ENCODE data around the gene EXOC6B. TPM values are rescaled to one million over a fixed set of nuclear protein-coding genes. Genes with fewer than 3 reads are reported as not detected.

The EXOC6B gene
- total RNA-seq, 1 experiment from 2014 or later = 33.7 TPM

- TF ChIP-seq, protein P1, sequence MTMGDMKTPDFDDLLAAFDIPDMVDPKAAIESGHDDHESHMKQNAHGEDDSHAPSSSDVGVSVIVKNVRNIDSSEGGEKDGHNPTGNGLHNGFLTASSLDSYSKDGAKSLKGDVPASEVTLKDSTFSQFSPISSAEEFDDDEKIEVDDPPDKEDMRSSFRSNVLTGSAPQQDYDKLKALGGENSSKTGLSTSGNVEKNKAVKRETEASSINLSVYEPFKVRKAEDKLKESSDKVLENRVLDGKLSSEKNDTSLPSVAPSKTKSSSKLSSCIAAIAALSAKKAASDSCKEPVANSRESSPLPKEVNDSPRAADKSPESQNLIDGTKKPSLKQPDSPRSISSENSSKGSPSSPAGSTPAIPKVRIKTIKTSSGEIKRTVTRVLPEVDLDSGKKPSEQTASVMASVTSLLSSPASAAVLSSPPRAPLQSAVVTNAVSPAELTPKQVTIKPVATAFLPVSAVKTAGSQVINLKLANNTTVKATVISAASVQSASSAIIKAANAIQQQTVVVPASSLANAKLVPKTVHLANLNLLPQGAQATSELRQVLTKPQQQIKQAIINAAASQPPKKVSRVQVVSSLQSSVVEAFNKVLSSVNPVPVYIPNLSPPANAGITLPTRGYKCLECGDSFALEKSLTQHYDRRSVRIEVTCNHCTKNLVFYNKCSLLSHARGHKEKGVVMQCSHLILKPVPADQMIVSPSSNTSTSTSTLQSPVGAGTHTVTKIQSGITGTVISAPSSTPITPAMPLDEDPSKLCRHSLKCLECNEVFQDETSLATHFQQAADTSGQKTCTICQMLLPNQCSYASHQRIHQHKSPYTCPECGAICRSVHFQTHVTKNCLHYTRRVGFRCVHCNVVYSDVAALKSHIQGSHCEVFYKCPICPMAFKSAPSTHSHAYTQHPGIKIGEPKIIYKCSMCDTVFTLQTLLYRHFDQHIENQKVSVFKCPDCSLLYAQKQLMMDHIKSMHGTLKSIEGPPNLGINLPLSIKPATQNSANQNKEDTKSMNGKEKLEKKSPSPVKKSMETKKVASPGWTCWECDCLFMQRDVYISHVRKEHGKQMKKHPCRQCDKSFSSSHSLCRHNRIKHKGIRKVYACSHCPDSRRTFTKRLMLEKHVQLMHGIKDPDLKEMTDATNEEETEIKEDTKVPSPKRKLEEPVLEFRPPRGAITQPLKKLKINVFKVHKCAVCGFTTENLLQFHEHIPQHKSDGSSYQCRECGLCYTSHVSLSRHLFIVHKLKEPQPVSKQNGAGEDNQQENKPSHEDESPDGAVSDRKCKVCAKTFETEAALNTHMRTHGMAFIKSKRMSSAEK (CRISPR knock-in tag; IDR thresholded peaks at IDR 0.05; ENCODE audit: borderline replicate concordance) = no peak
- TF ChIP-seq ZNF423 (CRISPR knock-in tag; IDR thresholded peaks at IDR 0.05) (no peak), ZNF396 (CRISPR knock-in tag; IDR thresholded peaks at IDR 0.05; ENCODE audit: borderline replicate concordance) (no peak), NR2C2 (CRISPR knock-in tag; IDR thresholded peaks at IDR 0.05) (no peak), HMGA2 (CRISPR knock-in tag; IDR thresholded peaks at IDR 0.05) (no peak)
These were observed 385.9 kb downstream of the EXOC6B start (continued) for GRCh38 chr2:72439892-72440291.

DNA sequence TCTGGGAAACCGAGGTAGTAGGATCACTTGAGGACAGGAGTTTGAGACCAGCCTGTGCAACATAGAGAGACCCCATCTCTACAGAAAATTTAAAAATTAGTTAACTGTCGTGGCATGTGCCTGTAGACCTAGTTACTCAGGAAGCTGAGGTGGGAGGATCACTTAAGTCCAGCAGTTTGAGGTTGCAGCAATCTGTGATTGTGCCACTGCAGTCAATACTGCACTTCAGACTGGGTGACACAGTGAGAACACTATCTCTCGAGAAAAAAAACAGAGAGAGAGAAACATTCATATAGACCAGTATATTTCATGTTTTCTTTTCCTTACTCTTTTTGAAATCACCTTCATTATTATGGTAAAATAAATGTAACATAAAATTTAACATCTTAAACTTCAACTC lies 387.5 kb downstream of the EXOC6B start:
- no peak for ATAC-seq

More for the DNA sequence above, 387.5 kb downstream of the EXOC6B start:
- H3K4me3 Mint-ChIP-seq = no peak overlapping the region
- no peak for TF ChIP-seq TCF7 (CRISPR knock-in tag; IDR thresholded peaks at IDR 0.05; ENCODE audit: low read depth)
- TF ChIP-seq ZNF396 (CRISPR knock-in tag; IDR thresholded peaks at IDR 0.05; ENCODE audit: borderline replicate concordance) = no peak
- TF ChIP-seq ATF6 (CRISPR knock-in tag; IDR thresholded peaks at IDR 0.05) = no peak
- TF ChIP-seq EMX1 (CRISPR knock-in tag; IDR thresholded peaks at IDR 0.05) = no peak
- TF ChIP-seq, protein P2, sequence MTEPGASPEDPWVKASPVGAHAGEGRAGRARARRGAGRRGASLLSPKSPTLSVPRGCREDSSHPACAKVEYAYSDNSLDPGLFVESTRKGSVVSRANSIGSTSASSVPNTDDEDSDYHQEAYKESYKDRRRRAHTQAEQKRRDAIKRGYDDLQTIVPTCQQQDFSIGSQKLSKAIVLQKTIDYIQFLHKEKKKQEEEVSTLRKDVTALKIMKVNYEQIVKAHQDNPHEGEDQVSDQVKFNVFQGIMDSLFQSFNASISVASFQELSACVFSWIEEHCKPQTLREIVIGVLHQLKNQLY (CRISPR knock-in tag; IDR thresholded peaks at IDR 0.05) = no peak
- no peak for TF ChIP-seq GRHL2 (CRISPR knock-in tag; IDR thresholded peaks at IDR 0.05; ENCODE audit: insufficient replicate concordance, severe bottlenecking)
- no peak for TF ChIP-seq SOX15 (CRISPR knock-in tag; IDR thresholded peaks at IDR 0.05)
- no peak for TF ChIP-seq FOXJ3 (CRISPR knock-in tag; IDR thresholded peaks at IDR 0.05; ENCODE audit: borderline replicate concordance)
- no peak for TF ChIP-seq USF1 (CRISPR knock-in tag; IDR thresholded peaks at IDR 0.05)
- TF ChIP-seq, protein P3, sequence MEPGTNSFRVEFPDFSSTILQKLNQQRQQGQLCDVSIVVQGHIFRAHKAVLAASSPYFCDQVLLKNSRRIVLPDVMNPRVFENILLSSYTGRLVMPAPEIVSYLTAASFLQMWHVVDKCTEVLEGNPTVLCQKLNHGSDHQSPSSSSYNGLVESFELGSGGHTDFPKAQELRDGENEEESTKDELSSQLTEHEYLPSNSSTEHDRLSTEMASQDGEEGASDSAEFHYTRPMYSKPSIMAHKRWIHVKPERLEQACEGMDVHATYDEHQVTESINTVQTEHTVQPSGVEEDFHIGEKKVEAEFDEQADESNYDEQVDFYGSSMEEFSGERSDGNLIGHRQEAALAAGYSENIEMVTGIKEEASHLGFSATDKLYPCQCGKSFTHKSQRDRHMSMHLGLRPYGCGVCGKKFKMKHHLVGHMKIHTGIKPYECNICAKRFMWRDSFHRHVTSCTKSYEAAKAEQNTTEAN (CRISPR knock-in tag; IDR thresholded peaks at IDR 0.05) = no peak
- TF ChIP-seq ATF3 (CRISPR knock-in tag; conservative IDR thresholded peaks at IDR 0.05) = no peak
- TF ChIP-seq, protein P4, sequence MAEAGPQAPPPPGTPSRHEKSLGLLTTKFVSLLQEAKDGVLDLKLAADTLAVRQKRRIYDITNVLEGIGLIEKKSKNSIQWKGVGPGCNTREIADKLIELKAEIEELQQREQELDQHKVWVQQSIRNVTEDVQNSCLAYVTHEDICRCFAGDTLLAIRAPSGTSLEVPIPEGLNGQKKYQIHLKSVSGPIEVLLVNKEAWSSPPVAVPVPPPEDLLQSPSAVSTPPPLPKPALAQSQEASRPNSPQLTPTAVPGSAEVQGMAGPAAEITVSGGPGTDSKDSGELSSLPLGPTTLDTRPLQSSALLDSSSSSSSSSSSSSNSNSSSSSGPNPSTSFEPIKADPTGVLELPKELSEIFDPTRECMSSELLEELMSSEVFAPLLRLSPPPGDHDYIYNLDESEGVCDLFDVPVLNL (CRISPR knock-in tag; IDR thresholded peaks at IDR 0.05; ENCODE audit: borderline replicate concordance, low read depth) = no peak
- TF ChIP-seq ZNF317 (CRISPR knock-in tag; IDR thresholded peaks at IDR 0.05; ENCODE audit: borderline replicate concordance, low read depth) = no peak
- TF ChIP-seq NFATC4 (CRISPR knock-in tag; IDR thresholded peaks at IDR 0.05) = no peak
- TF ChIP-seq ZNF138 (CRISPR knock-in tag; conservative IDR thresholded peaks at IDR 0.05) = no peak
- no peaks in the 10 kb centered on the region for H3K4me1 Mint-ChIP-seq
- DNase-seq (ENCODE audit: low spot score) = no peak
- ChIA-PET POLR2A (no interaction called here), CTCF (no interaction called here)
- H3K27ac Mint-ChIP-seq = no peak overlapping the region
- peaks cover 31% of the 10 kb centered on the region for H3K36me3 Mint-ChIP-seq
- peaks cover 39% of the 10 kb centered on the region for H3K9me3 Mint-ChIP-seq
- H3K27me3 Mint-ChIP-seq (ENCODE audit: low read depth) = no peaks in the 10 kb centered on the region; the same call in 1 of the 2 replicates
